ENCODE data around the gene PAPSS1. TPM values are rescaled to one million over a fixed set of nuclear protein-coding genes. Genes with fewer than 3 reads are reported as not detected.

The PAPSS1 gene
- total RNA-seq, 1 experiment from 2014 or later, result 83.6 TPM

- no peak overlapping the region for H2BK15ac ChIP-seq (ENCODE audit: low read depth, low read length)
- WGBS (ENCODE audit: extremely low coverage, insufficient read length, low lambda C conversion rate), result no CpG with 5 or more reads among the region's 1 CpG
Measured at GRCh38 chr4:107705742-107706556, 14.1 kb downstream of the PAPSS1 start.

More at GRCh38 chr4:107705742-107706556, 14.1 kb downstream of the PAPSS1 start:
- Histone ChIP-seq H4K8ac (replicated peaks; ENCODE audit: insufficient read length, low read depth, low read length) (no peak overlapping the region), H2AK5ac (ENCODE audit: insufficient read length, low read length) (no peak overlapping the region), H3K79me1 (ENCODE audit: insufficient read depth, low read depth, low read length, poor library complexity, severe bottlenecking) (peaks cover 4% of the 10 kb centered on the region), H3K23ac (ENCODE audit: insufficient read length, low read depth, low read length) (no peak overlapping the region), H3K9ac (ENCODE audit: extremely low read depth, insufficient read length, low read length) (no peak overlapping the region), H4K5ac (ENCODE audit: insufficient read length, low read depth, low read length) (no peak overlapping the region), H2AFZ (ENCODE audit: low read length) (no peak overlapping the region), H3K56ac (ENCODE audit: insufficient read length, low read depth, low read length) (no peak overlapping the region), H3K4me2 (ENCODE audit: insufficient read depth, insufficient read length, low read length) (no peak overlapping the region), H3K9me3 (ENCODE audit: control insufficient read depth, low read depth, low read length) (no peaks in the 10 kb centered on the region), H3K27me3 (ENCODE audit: insufficient read depth, low read length) (no peaks in the 10 kb centered on the region), H3K4me1 (ENCODE audit: insufficient read depth, low read length) (no peaks in the 10 kb centered on the region; the same call in 1 of the 2 replicates), H3K14ac (ENCODE audit: insufficient read depth, low read length) (no peak overlapping the region), H3K23me2 (ENCODE audit: insufficient read length, low read depth, low read length, poor library complexity, severe bottlenecking) (no peaks in the 10 kb centered on the region), H4K20me1 (ENCODE audit: control insufficient read depth, insufficient read depth, insufficient read length) (no peaks in the 10 kb centered on the region), H3K18ac (ENCODE audit: insufficient read length, low read depth, low read length) (no peak overlapping the region), H3K79me2 (ENCODE audit: insufficient read depth, low read length) (peaks cover 10% of the 10 kb centered on the region; the same call in 1 of the 2 replicates), H2BK120ac (ENCODE audit: low read depth, low read length, poor library complexity, severe bottlenecking) (no peak overlapping the region), H3K4ac (ENCODE audit: low read depth, low read length) (no peak overlapping the region), H2BK20ac (ENCODE audit: low read depth, low read length, poor library complexity, severe bottlenecking) (no peak overlapping the region), H2BK5ac (ENCODE audit: insufficient read length, low read length) (no peak overlapping the region), H3T11ph (ENCODE audit: low read length) (no peak overlapping the region), H3K27ac (ENCODE audit: insufficient read length, low read depth, low read length) (no peak overlapping the region), H4K91ac (ENCODE audit: insufficient read length, low read depth, low read length) (no peak overlapping the region), H2BK12ac (ENCODE audit: insufficient read length, low read depth, low read length) (no peak overlapping the region)
- peaks cover 18 to 23% of the 10 kb centered on the region in 2 experiments for H3K4me1 Mint-ChIP-seq
- peaks cover 26 to 31% of the 10 kb centered on the region in 2 experiments for H3K9me3 Mint-ChIP-seq
- TF ChIP-seq CTCF (conservative IDR thresholded peaks at IDR 0.05), result no peak
- no peak overlapping the region for H3K4me3 Mint-ChIP-seq
- peaks cover 27 to 54% (median 50%) of the 10 kb centered on the region in 3 experiments for H3K36me3 Mint-ChIP-seq (ENCODE audit: insufficient read depth in 1 of 3, low read depth in 3 of 3)
- no peak for DNase-seq
- H3K27me3 Mint-ChIP-seq (ENCODE audit: low read depth), result no peaks in the 10 kb centered on the region; the same call in 1 of the 2 replicates
- H3K27ac Mint-ChIP-seq, result no peak overlapping the region

Data from H9 (cell line).